GM10248 (cell line): ENCODE measurements around the gene RCOR1.

Source experiments
- CTCF ChIA-PET: fragments of 300-600 bp; sonication (Branson Sonifier 250); formaldehyde crosslinking; extraction: SDS; loops from one replicate; lab custom pipeline; 2021; ENCODE audit warnings: antibody characterized with exemption; lab: Yijun Ruan, JAX
- POLR2A ChIA-PET: fragments of 350-650 bp; sonication (Branson Sonifier 250); formaldehyde crosslinking; extraction: SDS; loops from one replicate; lab custom pipeline; 2020; ENCODE audit warnings: antibody characterized with exemption; lab: Yijun Ruan, JAX
- DNase-seq: peaks from one replicate; pipeline ENCODE4 v3.0.0; 2012; ENCODE audit errors: extremely low spot score
- TF ChIP-seq, protein P1 (sequence below): IDR thresholded peaks from 2 replicates; pipeline ENCODE4 v1.5.1; 2012; ENCODE audit warnings: mild to moderate bottlenecking, low read depth; ENCODE audit errors: extremely low read depth, missing control alignments, control extremely low read depth

Gene RCOR1

DNA sequence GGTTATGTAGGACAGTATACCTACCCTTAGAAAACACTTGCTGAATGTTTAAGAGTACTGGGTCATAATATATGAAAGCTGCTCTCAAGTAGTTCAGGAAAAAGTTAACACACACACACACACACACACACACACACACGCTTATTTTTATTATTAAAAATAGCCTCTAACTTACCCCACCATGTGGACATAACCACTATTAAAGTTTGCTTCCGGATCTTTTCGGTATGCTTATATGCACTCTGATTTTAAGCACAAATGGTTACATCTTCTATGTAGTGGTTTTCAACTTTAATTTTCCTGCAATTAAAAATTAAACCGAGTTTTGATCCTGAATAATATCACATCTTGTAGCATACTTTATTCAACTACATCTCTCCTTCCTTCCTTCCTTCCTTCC, 99.9 kb downstream of the RCOR1 start:
- TF ChIP-seq, protein P1, sequence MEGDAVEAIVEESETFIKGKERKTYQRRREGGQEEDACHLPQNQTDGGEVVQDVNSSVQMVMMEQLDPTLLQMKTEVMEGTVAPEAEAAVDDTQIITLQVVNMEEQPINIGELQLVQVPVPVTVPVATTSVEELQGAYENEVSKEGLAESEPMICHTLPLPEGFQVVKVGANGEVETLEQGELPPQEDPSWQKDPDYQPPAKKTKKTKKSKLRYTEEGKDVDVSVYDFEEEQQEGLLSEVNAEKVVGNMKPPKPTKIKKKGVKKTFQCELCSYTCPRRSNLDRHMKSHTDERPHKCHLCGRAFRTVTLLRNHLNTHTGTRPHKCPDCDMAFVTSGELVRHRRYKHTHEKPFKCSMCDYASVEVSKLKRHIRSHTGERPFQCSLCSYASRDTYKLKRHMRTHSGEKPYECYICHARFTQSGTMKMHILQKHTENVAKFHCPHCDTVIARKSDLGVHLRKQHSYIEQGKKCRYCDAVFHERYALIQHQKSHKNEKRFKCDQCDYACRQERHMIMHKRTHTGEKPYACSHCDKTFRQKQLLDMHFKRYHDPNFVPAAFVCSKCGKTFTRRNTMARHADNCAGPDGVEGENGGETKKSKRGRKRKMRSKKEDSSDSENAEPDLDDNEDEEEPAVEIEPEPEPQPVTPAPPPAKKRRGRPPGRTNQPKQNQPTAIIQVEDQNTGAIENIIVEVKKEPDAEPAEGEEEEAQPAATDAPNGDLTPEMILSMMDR: no peak
- ChIA-PET POLR2A (no interaction called here), CTCF (interaction anchor here (2.8 to 4.6 kb wide), 2 partner anchors 16 to 210 kb away, joined by 14 to 24 read pairs; no protein-coding TSS in a partner anchor)
- no peak for DNase-seq

DNA sequence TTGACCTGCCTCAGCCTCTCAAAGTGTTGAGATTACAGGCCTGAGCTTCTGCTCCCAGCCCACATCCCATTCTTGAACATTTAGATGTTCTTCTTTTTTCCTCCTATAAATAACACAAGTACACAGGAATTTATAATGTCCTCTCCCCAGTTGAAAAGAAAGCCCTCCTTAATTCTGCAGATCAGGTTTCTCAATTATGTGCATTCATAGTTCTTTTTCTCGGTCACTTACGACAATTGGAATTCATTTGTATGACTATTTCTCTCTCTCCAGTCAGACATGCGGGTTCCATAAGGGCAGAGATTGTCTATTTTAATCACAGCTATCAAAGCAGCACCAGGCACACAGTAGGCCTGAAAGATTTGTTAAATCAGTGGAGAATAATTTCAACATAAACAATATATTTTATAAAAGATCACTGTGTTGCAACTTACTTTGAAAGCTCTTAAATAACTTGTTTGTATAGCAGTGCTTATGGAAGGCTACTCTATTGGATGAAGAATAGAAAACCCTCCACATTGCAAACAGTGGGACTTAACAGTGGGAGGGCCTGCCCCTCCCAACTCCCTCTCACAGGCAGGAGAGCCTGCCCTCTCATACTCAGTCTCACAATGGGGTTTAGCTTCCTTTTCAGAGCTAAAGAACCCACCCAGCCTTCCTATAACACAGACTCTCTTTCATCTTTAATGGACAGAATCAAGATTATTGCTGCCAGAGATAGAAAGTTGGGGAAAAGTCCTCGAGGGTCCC, 100.7 kb downstream of the RCOR1 start:
- POLR2A ChIA-PET: interaction anchor here (0.7 kb wide), 1 partner anchor 126 kb away, joined by 4 read pairs; no protein-coding TSS in a partner anchor
- DNase-seq: no peak
- CTCF ChIA-PET: interaction anchor here (0.7 to 4.6 kb wide), 34 partner anchors 7 to 447 kb away, joined by 3 to 51 read pairs (median 6); no protein-coding TSS in a partner anchor

DNA sequence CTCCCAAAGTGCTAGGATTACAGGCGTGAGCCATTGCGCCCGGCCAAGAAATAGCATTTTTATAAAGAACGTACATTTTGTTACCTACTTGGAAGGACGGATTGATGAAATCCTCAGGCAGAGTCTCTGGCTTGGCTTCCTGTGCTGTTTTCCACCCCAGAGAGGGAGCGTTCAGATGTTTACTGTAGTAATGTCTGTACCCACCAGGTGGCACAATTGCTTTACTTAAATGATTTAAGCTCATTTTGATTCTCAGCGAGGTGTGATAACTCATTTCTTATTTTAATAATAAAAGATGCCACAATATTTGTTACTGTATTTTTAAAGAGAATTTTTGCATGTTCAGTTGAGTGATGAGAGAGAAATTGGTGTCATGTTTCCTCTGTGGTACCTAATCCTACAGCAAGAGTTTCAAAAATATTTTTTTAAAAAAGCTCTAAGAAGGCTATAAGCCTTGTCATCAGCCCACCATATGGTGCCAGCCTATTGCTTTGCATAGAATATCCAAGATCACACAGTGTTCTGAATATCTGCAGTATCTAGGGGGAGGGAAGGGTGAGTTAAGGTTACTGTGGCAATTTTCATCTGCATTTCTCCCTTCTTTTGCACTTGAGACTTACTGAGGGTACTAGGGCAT, 102.2 kb downstream of the RCOR1 start:
- DNase-seq: peak; percentile 62
- ChIA-PET CTCF (interaction anchor here (0.5 to 4.6 kb wide), 89 partner anchors 9 to 492 kb away, joined by 3 to 51 read pairs (median 4); partner anchors contain the start of gene CDC42BPB), POLR2A (interaction anchor here (1.0 kb wide), 1 partner anchor 118 kb away, joined by 3 read pairs; no protein-coding TSS in a partner anchor)
- TF ChIP-seq, protein P1: peak; percentile 77

More for the DNA sequence above, 100.7 kb downstream of the RCOR1 start:
- TF ChIP-seq, protein P1: no peak

DNA sequence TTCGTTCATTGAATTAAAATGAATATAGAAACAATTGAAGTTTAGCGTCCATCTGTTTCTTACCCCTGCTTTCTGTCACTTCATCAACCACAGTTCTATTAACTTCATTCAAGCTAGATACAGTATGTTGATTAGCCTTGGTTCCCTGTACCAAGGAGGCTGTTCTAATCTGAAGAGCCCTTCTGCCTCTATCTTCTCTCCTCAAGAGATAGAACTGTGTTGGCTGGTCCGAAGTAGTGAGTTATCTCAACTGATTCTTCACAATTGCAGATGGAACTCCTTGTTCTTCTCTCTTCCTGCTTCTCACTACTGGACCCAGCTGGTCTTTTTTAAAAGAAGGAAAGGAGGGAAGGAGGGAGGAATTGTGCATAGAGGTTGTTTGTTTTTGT, 102.7 kb downstream of the RCOR1 start:
- no peak for DNase-seq
- TF ChIP-seq, protein P1: no peak
- ChIA-PET CTCF (interaction anchor here (0.5 to 4.6 kb wide), 85 partner anchors 9 to 491 kb away, joined by 3 to 51 read pairs (median 4); no protein-coding TSS in a partner anchor), POLR2A (interaction anchor here (0.6 to 1.0 kb wide), 2 partner anchors 118 to 355 kb away, joined by 3 read pairs; no protein-coding TSS in a partner anchor)

DNA sequence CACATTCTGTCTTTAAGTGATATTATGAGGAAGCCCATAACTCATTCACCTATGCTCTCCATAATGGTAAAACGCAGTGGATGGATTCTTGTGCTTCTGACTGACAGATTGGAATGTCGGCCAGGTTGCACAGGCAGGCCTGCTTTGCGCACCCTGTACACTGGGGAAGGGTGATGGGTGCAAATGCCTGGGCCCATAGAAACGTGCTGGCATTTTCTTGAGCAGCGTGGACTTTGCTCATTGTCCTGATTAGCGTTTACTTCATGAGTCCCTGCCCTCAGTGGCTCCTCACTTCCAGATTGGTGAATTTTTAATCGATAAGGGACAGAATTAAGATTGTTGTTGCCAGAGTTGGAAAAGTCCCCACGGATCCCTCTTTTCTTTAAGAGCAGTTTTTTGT, 103.9 kb downstream of the RCOR1 start:
- POLR2A ChIA-PET: interaction anchor here (0.6 kb wide), 1 partner anchor 60 kb away, joined by 4 read pairs; no protein-coding TSS in a partner anchor
- CTCF ChIA-PET: interaction anchor here (1.0 to 4.6 kb wide), 12 partner anchors 8 to 413 kb away, joined by 3 to 51 read pairs (median 18); no protein-coding TSS in a partner anchor
- no peak for DNase-seq
- TF ChIP-seq, protein P1: no peak
